Esophagus squamous epithelium (tissue), 4 donors: ENCODE results near the gene FOXB2.

Source experiments
- POLR2A ChIP-seq, 4 donors: fragments of 450-650 bp; IDR thresholded peaks; one replicate each; pipeline ENCODE4 v1.6.1; 2017; ENCODE audit warnings: antibody characterized with exemption in 4 of 4, mild to moderate bottlenecking in 4 of 4, moderate library complexity in 3 of 4
- TF ChIP-seq, protein P1 (sequence below), 6 experiments: fragments of 450-650 bp in 4 of 6; fragments of 200-600 bp in 2 of 6; sonication (generic) in 2 of 6; IDR thresholded peaks; one replicate each; pipeline ENCODE4 v1.5.1; 2016 to 2019; ENCODE audit warnings: antibody characterized with exemption in 6 of 6, mild to moderate bottlenecking in 4 of 6, moderate library complexity in 4 of 6

DNA sequence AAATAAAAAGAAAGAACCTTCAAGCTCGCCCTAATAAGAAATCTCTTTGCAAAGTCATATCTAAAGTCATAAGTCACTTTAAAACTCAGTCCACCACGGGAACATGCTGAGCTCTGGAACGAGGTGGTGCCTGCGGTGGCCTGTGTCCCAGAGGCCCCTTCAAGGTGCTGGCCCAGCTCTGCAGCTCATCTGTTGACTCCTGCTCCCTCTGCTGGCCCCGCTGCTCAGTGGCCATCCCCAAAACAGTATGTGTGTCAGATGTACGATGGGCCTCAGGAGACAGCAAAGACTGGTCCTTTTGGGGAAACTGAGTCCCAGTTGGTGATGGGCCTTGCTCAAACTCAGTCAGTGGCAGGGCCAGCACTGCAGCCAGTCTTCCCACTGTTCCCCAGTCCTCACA, 22.8 kb upstream of the FOXB2 start:
- TF ChIP-seq, protein P1, sequence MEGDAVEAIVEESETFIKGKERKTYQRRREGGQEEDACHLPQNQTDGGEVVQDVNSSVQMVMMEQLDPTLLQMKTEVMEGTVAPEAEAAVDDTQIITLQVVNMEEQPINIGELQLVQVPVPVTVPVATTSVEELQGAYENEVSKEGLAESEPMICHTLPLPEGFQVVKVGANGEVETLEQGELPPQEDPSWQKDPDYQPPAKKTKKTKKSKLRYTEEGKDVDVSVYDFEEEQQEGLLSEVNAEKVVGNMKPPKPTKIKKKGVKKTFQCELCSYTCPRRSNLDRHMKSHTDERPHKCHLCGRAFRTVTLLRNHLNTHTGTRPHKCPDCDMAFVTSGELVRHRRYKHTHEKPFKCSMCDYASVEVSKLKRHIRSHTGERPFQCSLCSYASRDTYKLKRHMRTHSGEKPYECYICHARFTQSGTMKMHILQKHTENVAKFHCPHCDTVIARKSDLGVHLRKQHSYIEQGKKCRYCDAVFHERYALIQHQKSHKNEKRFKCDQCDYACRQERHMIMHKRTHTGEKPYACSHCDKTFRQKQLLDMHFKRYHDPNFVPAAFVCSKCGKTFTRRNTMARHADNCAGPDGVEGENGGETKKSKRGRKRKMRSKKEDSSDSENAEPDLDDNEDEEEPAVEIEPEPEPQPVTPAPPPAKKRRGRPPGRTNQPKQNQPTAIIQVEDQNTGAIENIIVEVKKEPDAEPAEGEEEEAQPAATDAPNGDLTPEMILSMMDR (IDR thresholded peaks at IDR 0.05): peak in 5 of 6 experiments; percentile 7 to 34 (median 23)
- TF ChIP-seq POLR2A (IDR thresholded peaks at IDR 0.05): no peak
